Caki2 (cell line): ENCODE data around the gene TMEM244. TPM values are rescaled to one million over a fixed set of nuclear protein-coding genes. Genes with fewer than 3 reads are reported as not detected.
"Not testable (repeated sequence)": the region's sequence is repeated elsewhere in the genome, so short reads cannot be mapped to it uniquely, and the experiment has no call there.

Experiments used
- DNase-seq: peaks from one replicate; pipeline ENCODE4 v3.0.0-alpha.2; 2015; ENCODE audit warnings: low read depth
- in situ Hi-C: cut with HindIII; loops from 2 replicates; pipeline ENCODE4 v1.10.0; 2016; ENCODE audit warnings: low sequenced_read_pairs, low pct_unique_long_range_greater_than_20kb, mixed read lengths
- total RNA-seq: library from RNA; depleted of rRNA; stranded (reverse); fragments of >200 nt; shearing (Covaris generic); gene quantifications from 2 replicates; pipeline ENCODE4 v1.2.3, GENCODE V29; 2014; ENCODE audit warnings: low replicate concordance; rRNA removed

Gene TMEM244, protein sequence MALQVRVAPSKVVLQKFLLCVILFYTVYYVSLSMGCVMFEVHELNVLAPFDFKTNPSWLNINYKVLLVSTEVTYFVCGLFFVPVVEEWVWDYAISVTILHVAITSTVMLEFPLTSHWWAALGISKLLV
- total RNA-seq = not detected in 2 replicates

DNA sequence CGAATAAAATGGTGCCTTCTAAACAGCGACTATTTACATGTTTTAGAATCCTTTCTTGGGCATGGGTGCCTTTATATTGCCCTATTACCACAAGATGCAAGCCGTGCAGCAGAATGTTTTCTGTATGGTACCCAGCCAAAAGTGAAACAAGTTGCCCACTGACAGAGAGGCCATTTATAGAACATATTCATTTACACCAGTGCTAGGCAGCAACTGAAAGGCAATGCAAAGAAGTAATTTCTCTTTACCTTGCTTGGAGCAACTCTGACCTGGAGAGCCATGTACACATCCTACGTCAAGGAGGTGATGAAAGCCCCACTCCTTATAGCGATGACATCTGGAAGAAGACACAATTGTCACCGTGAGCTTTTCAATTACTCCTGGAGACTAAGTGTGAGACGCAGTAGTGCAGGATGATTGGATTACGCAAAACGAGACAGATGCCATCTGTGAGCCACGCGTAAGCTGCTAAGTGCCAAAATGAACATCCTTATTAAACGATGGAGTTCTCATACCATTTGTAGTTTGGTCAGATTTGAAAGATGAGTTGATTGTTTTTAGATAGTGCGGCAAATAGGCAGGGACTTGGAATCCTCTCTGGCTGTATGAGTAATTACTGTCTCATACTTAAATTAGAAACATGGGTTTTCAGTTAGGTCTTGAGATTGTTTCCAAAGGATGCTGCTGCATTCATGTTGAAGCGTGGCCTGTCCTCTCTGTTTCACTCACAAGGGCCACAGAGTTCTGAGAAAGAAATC, at the start of gene TMEM244:
TSS of gene TMEM244 (minus strand) at position 408 of the 758 bp plus-strand sequence. CDS start at position 281, 127 bp downstream.
- in situ Hi-C loops = no loop called here
- no peak for DNase-seq

DNA sequence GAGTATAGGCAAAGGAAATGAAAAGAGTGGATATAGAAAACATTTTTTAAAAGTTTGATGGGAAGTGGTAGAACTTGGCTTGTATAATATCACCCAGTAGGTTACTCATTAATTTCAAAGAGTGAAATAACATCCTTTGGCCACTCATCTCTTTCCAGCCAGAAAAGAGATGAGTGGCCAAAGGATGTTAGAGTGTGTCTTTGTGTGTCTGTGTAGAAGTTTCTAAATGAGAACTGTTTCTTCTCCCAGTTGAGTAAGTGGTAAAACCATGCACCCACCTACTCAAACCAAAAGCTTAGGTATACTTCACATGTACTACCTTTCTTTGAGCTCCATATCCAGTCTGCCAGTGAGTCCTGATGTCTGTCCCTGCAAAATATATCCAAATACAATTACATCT, 47.7 kb upstream of the TMEM244 start:
- DNase-seq = no peak
- in situ Hi-C loops = no loop called here

DNA sequence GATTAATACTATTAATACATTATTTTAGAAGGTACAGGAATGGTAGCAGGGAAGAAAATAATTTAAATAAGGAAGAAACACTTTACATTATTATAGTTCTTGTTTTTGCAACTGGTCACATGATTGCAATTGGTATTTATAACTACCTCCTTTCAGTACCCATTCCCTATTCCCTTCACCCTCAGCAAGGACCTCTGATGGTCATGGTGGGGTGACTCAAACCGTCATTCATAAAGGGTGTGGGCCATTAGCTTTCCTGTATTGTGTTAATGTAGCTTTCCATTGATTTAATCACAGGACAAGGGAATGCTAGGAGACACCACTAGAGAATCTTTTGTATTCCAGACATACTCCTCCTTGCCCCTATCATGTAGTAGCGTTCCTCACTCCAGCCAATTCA, 47.2 kb upstream of the TMEM244 start:
- no peak for DNase-seq
- in situ Hi-C loops = no loop called here

DNA sequence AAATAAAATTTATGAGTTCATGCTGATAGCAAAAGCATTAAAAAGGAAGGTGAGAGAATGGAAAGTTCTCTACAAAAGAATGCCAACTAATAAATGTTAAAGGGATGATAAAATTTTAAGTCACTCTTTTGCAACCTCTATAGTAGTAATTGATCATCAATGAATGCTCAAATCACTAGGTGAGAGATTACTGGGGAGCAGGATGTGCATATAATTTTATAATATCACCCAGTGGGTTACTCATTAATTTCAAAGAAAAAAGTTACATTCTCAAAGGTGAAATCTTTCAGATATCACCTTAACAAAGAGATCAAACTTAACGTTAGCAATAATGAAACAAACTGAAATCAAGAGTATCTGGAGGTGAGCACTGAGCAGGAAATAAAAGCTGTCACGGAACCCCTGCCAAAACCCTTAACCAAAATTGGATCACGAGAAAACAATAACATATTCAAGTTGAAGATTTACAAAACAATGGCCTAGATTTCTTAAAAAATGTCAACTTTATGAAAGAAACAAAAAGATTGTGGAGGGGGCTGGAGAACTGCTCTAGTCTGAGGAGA, 45.5 kb upstream of the TMEM244 start:
- in situ Hi-C loops = no loop called here
- no peak for DNase-seq

DNA sequence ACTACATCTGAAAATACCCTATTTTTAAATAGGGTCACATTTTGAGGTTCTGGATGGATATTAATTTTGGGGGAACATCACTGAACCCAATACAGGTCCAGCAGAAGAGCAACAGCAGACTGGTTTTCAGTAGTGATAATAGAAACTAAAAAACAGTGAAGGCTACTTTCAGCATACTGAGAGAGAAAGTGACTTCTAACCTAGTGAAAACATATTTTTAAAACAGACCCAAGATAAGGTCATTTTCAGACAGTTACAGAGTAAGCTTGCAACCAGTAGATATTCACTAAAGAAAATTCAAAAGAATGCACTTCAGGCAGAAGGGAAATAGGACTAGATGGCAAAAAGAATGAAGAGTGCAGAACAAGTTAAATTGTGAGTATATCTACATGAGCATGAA, 42.0 kb upstream of the TMEM244 start:
- in situ Hi-C loops = no loop called here
- no peak for DNase-seq

GRCh38 chr6:129902681-129903080, 41.6 kb upstream of the TMEM244 start:
- in situ Hi-C loops = no loop called here
- DNase-seq = no peak

DNA sequence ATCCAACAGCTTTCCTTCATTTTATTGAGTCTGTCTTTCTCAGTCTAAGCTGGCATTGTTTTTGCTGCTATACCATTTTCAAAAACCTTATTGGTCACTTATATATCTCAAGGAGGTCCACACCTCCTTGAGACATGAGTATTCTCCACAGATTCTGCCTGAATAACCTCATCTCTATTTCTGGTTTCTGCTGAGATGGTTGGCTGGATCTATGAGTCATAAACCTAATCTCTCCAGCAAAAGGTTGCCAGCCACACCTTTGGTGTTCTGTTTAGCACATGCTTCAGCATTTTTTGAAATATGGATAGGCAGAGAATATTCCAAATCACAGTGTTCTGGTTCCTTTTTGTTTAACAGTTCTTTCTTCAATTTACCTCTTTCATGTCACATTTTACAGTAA, 40.8 kb upstream of the TMEM244 start:
- in situ Hi-C loops = no loop called here
- peak; percentile 16 for DNase-seq

- no peak for DNase-seq
- in situ Hi-C loops = no loop called here
These were observed 34.6 kb upstream of the TMEM244 start for GRCh38 chr6:129895692-129896091.

DNA sequence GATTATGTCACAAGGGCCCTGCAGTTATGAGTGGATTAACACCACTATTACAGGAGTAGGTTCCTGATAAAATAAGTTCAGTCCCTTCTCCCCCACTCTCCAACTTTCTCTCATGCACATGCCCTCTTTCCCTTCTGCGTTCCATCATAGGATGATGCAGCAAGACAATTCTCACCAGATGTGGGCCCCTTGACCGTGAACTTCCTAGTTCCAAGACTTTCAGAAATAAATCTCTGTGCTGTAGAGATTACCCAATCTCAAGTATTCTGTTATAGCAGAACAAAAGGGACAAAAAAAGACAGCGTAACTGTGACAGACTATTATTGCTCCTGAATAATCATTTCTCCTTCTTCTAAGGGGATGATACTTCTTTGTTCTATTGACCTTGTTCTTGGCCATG, 33.8 kb upstream of the TMEM244 start:
- in situ Hi-C loops = no loop called here
- DNase-seq = no peak

- no peak for DNase-seq
- in situ Hi-C loops = no loop called here
These were observed 32.5 kb upstream of the TMEM244 start for GRCh38 chr6:129893640-129894039.

DNA sequence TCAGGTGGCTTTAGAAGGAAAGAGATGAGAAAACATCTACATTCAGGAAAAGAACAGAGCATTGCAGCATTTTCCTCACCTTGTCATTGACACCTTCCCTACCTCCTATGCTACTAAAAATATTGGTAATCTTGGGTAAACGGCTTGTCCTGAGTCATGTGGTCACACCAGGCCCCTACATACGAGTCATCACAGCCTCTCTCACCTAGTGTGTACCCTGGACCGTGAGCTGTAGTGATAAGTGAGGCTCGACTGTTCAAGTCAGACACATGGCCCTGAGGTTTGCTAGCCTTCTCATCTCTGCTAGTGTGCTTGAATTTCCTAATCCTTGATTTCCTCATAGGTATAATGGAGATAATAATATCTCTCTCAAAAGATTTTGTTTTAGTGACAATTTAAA, 29.6 kb upstream of the TMEM244 start:
- in situ Hi-C loops = no loop called here
- DNase-seq = no peak

- DNase-seq = no peak
- in situ Hi-C loops = no loop called here
These were observed 29.0 kb upstream of the TMEM244 start for GRCh38 chr6:129890164-129890563.

DNA sequence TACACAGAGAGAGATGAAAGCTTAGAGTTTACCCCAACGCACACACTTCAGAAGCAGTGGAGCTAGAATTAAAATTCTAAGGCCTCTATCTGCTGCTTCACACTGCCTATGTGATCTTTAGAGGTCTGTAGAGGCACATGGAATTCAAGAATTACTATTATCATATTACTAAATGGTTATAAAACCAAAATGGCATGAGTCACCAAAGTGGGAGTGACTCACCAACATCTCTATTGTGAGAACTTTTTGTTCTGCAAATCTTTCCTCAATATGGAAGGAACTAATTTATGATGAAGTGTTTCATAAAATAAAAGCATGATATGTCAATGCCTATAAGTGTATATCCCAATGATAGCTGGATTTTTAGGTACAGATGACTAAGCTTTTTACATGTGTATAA, 28.5 kb upstream of the TMEM244 start:
- DNase-seq = no peak
- in situ Hi-C loops = no loop called here

DNA sequence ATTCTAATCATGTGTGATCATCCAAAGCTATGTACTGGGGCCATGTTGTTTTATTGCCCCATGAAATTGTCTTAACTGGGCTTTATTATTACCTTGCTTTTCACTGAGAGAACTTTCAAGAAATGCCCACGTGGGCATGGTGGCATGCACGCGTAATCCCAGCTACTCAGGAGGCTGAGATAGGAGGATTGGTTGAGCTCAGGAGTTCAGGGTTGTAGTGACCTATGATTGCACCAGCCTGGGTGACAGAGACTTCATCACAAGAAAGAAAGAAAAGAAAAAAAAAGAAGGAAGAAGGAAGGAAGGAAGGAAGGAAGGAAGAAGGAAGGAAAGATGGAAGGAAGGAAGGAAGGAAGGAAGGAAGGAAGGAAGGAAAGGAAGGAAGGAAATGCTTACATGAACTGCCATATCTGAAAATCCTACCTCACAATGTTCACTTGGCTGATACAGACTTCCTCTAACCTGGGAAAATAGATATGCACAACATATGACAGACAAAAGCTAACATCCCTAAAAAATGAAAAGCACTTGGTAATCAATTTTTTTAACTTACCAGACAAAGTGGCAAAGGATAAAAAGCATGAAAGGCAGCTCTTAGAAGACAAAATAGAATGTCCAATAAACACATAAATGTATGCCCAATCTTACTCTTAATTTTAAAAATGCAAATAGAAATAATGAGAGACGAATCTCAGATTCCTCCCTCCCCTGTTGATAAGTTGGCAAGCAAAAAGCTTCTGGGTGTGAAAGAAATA, 25.5 kb upstream of the TMEM244 start:
- in situ Hi-C loops = no loop called here
- no peak for DNase-seq

DNA sequence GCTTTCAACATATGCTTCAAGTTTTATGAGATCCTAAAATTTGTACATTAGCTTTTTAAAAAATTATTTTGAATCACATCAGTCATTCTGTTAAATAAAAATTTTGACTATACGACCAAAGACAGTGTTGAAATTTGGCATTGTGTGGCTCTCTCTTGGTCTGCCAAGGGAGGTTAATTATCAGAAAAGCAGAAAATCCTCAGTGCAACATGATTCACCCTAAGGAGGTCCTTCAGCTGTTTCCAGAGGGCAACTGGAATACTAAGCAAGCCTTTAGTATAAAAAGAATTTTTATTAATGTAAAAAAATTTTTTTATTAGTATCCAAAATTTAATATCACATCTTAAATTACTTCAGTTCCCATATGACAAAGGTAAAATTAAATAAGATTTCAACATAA, 23.1 kb upstream of the TMEM244 start:
- in situ Hi-C loops = no loop called here
- no peak for DNase-seq

DNA sequence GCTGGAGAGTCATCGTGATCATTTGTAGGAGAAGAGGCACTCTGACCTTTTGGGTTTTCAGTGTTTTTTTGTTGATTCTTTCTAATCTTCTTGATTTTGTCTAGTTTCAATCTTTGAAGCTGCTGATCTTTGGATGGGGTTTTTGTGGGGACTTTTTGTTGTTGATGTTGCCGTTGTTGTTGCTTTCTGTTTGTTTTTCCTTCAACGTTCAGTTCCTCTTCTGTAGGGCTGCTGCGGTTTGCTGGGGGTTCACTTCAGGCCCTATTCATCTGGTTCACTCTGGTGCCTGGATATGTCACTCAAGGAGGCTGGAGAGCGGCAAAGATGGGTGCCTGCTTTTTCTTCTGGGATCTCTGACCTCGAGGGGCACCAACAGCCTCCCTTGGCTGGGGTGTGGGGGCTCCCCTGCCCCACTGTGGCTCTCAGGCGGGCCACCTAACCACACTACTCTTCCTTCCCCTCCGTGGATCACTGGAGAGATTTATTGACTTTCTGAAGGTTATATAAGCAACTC, 21.5 kb upstream of the TMEM244 start:
- no peak for DNase-seq
- in situ Hi-C loops = no loop called here

DNA sequence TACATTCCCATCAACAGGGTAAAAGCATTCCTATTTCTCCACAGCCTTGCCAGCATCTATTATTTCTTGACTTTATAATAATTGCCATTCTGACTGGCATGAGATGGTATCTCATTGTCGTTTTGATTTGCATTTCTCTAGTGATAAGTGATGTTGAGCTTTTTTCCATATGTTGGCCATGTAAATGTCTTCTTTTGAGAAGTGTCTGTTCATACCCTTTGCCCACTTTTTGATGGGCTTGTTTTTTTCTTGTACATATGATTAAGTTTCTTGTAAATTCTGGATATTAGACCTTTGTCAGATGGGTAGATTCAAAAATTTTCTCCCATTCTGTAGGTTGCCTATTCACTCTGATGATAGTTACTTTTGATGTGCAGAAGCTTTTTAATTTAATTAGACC, 16.8 kb upstream of the TMEM244 start:
- DNase-seq, in situ Hi-C loops: not testable (repeated sequence)

DNA sequence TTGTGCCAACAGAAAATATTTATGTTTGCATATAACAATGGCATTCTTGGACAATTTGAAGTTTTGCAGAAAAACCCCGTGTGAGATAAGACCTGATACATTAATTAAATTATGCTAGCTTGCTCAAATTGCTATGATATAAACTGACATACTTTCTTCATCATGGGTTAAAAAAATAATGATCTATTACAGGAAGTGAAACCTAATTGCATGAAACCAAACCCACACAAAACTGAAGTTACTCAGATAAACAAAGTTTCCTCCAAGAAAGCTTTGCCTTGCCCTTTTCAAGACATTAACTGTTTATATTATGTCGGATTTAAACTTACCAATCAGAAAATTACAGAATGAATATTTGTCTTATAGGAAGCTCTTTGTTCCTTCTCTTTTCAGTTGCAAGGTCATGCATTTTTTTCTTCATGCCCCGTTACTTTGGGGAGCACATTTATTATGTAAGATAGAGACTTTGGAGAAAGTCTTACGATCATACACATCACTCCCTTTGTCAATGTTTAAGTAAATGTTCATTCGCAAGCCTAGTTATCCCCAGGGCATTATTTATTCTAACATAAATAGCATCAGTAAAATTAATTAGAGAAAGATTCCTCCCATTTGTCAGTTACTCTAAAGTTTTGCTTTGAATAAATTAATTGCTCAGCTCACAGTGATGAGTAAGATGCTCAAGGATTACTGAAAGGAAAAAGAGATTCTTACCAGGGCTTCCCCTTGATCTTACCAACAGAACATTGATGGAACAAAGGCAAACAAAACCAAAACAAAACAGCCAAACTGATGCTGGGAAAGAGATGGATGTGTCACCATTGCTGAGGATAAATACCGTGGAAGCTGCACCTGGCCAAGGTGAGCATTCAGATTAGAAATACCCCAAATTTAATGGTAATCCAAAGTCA, 14.8 kb upstream of the TMEM244 start:
- no peak for DNase-seq
- in situ Hi-C loops = no loop called here
